Stimulated activated effector memory CD8-positive, alpha-beta T cell treated with anti-CD3 and anti-CD28 coated beads, Interleukin-12 subunit alpha, Interleukin-12 subunit beta, amount 100 ng/mL, for 72 hours (primary cell): Measurements from ENCODE around the gene CAPN15.

Experiments
- ATAC-seq: fragments of 150-1000 bp; cut with Tn5 transposase; 2 replicates; pipeline ENCODE4 v1.10.0; 2021
- DNase-seq, 2 donors: peaks; one replicate each; pipeline ENCODE4 v3.0.0; 2021 to 2022; ENCODE audit warnings: low spot score in 2 of 2
- H3K27ac Mint-ChIP-seq: one replicate; pipeline ENCODE4 v1.8.0; 2022; ENCODE audit warnings: mild to moderate bottlenecking, mixed read lengths
- H3K36me3 Mint-ChIP-seq: one replicate; pipeline ENCODE4 v1.8.0; 2022; ENCODE audit warnings: mild to moderate bottlenecking, mixed read lengths
- H3K4me1 Mint-ChIP-seq: one replicate; pipeline ENCODE4 v1.8.0; 2022; ENCODE audit warnings: mixed read lengths
- H3K4me3 Mint-ChIP-seq: one replicate; pipeline ENCODE4 v1.8.0; 2022; ENCODE audit warnings: mild to moderate bottlenecking, mixed read lengths
- H3K9me3 Mint-ChIP-seq: one replicate; pipeline ENCODE4 v1.8.0; 2022; ENCODE audit warnings: mixed read lengths

The CAPN15 gene

DNA sequence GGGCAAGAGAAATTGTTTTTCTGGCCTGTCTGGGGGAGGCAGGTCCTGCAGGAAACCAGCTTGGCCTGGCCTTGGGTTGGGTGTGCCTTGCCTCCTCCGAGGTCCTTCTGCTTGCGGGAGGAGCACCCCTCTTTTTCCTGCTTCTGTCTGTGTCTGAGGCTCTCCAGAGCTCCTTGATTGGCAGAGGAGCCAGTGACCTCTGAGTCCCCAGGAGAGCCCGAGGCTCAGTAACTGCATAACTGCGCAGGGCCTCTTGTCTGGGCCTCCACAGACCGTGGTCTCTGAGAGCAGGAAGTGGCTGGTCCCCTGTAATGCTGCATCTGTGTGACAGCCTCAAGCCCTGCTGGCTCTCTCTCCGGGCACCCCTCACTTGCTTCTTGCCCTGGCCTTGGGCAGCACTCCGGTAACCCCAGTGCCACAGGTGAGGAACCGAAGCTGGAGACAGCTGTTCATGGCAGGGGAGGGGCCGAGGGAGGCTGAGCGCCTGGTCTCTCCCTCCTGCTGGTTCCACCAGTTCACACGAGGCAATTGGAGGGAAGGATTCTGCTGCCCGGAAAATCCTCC, 1.6 kb downstream of the CAPN15 start:
- peak overlapping the region; percentile 95 for H3K27ac Mint-ChIP-seq
- no peaks in the 10 kb centered on the region for H3K9me3 Mint-ChIP-seq
- ATAC-seq, result no peak
- H3K4me1 Mint-ChIP-seq, result peaks cover 47% of the 10 kb centered on the region
- H3K36me3 Mint-ChIP-seq, result peaks cover 50% of the 10 kb centered on the region
- H3K4me3 Mint-ChIP-seq, result peak overlapping the region; percentile 89
- DNase-seq, result peak in 1 of 2 donors; percentile 21

DNA sequence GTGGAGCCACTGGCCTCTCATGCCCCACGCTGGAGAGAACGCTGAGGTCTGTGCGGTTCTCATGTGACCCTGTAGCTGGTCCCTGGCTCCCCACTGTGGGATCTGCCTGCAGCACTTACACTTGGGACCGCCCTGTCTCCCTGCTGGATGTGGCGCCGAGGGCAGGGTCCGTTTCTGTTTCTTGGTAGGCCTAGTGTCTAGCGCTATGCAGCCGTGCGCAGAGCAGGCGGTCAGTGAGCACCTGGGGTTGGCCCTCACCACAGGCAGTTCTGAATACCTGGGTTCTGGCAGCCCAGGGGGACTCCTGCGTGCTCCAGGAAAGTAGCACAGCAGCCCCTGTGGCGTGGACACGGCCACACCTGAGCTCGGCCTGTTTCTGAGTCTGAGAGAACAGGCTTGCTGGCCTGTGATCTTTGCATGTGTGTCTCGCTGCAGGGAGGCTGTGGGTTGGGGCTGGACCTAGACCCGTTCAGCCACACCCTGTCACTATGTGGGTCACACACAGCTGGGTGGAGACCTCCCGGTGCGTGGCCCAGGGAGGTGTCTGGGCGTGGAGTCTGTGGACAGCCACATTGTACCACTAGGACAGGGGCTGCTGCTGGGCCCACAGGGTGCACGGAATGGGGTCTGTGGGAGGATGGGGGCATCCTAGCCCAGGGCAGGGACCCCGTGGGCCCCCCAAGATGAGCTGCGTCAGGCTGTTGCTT, 2.8 kb downstream of the CAPN15 start:
- H3K4me1 Mint-ChIP-seq, result peaks cover 38% of the 10 kb centered on the region
- peaks cover 48% of the 10 kb centered on the region for H3K36me3 Mint-ChIP-seq
- H3K27ac Mint-ChIP-seq, result peak overlapping the region; percentile 95
- DNase-seq (no peak), ATAC-seq (no peak)
- no peaks in the 10 kb centered on the region for H3K9me3 Mint-ChIP-seq
- H3K4me3 Mint-ChIP-seq, result peak overlapping the region; percentile 89

DNA sequence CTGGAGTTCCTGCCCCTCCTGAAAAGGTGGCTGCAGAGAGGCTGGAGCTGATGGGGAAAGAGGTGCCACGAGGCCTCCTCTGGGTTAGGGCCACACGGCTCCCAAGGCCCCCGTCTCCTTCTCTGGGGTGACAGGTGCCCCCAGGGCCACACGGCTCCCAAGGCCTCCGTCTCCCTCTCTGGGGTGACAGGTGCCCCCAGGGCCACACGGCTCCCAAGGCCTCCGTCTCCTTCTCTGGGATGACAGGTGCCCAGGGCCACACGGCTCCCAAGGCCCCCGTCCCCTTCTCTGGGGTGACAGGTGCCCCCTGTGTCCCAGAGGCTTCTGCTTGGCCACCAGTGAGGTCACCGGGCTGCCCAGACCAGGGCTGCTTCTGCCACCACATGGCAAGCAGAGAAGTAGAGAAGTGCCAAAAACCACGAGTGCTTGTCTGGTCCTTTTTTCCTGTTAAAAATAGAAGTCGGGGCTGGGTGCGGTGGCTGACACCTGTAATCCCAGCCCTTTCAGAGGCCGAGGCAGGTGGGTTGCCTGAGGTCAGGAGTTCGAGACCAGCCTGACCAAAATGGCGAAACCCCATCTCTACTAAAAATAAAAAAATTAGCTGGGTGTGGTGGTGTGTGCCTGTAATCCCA, 4.1 kb downstream of the CAPN15 start:
- H3K4me3 Mint-ChIP-seq, result no peak overlapping the region
- peaks cover 25% of the 10 kb centered on the region for H3K4me1 Mint-ChIP-seq
- H3K36me3 Mint-ChIP-seq, result peaks cover 49% of the 10 kb centered on the region
- DNase-seq (no peak), ATAC-seq (no peak)
- no peaks in the 10 kb centered on the region for H3K9me3 Mint-ChIP-seq
- H3K27ac Mint-ChIP-seq, result no peak overlapping the region

DNA sequence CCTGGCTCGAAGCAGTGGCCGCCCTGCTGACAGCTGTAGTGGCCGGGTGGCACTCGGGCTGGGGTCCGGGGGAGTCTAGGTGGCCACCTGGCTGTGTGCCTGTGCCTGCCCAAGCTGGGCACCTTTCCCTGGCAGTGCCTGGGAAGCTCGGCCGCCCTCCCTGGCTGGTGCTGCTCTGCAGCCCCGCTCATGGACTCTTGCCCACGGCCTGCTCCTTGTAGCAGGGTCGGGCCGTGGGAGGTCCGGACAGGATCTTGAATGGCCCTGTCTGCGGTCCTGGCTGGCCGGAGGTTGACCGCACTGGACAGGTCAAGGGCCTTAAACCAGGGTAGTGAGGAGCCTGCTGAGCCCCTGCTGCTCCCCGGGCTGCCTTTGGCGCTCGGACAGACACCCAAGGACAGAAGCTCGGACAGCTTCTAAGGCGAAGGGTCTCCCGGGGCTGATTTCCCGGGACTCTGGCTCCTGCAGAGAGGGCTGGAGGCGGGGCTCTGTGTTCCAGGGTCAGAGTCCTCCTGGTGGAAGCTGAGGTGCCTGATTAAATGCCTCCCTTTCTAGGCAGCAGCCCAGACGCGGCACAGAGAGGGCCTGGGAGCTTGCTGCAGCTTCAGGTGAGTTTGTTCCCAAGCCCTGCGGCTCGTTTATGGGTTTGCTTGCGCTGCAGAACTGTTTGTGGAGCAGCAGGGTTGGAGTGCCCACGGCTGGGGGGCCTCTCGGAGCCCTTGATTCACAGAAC, 6.0 kb downstream of the CAPN15 start:
- no peaks in the 10 kb centered on the region for H3K9me3 Mint-ChIP-seq
- peaks cover 22% of the 10 kb centered on the region for H3K4me1 Mint-ChIP-seq
- no peak overlapping the region for H3K27ac Mint-ChIP-seq
- DNase-seq (no peak), ATAC-seq (no peak)
- H3K36me3 Mint-ChIP-seq, result peaks cover 56% of the 10 kb centered on the region
- H3K4me3 Mint-ChIP-seq, result no peak overlapping the region

DNA sequence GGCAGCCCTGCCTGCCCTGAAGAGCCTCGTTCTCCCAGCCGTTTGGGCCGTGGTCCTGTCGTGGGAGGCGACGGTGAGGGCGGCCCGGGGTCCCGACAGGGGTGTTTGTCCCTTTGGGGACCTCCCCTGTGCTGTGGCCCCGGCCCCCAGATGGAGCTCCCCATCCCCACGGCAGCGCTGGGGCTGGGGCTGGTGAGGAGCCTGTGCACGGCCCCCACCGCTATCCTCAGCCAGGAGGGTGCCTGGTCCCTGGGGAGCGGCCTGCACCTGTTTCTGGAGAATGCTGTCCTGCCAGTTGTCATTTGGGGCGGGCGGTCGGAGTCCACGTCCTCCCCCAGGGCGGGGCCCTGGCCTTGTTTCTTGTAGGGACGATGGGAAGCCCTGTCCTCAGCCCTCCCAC, 6.6 kb downstream of the CAPN15 start:
- no peak for DNase-seq
- Mint-ChIP-seq H3K4me1 (peaks cover 16% of the 10 kb centered on the region), H3K36me3 (peaks cover 56% of the 10 kb centered on the region), H3K4me3 (no peak overlapping the region), H3K27ac (no peak overlapping the region), H3K9me3 (no peaks in the 10 kb centered on the region)
- no peak for ATAC-seq

DNA sequence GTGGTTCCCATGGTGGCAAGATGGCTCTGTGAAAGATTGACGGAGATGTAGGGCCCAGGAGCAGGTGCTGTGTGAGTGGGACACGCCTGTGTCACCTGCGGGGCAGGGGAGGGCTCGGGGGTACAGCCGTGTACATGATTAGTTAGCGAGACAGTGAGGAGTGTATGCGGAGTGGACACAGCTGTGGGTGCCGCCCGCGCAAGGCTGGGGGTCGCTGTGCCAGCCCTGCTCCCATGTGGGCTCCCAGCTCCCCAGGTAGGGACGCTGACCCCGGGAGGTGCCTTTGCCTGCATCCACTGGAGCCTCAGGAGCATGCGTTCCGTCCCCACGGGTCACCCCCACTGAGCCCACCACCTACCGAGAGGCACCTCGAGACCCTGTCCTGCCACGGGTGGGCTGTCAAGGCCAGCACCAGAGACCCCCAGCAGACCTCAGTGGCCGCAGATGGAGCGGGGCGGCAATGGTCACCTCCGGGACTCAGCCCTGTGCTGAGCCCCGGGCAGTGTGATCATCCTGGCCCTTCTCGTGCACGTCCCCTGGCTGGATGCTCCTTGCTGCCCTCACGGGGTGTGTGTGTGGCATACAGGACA, 7.4 kb downstream of the CAPN15 start:
- H3K4me1 Mint-ChIP-seq, result peaks cover 16% of the 10 kb centered on the region
- no peaks in the 10 kb centered on the region for H3K9me3 Mint-ChIP-seq
- ATAC-seq (no peak), DNase-seq (no peak)
- peak overlapping the region; percentile 40 for H3K27ac Mint-ChIP-seq
- H3K36me3 Mint-ChIP-seq, result peaks cover 48% of the 10 kb centered on the region
- no peak overlapping the region for H3K4me3 Mint-ChIP-seq

DNA sequence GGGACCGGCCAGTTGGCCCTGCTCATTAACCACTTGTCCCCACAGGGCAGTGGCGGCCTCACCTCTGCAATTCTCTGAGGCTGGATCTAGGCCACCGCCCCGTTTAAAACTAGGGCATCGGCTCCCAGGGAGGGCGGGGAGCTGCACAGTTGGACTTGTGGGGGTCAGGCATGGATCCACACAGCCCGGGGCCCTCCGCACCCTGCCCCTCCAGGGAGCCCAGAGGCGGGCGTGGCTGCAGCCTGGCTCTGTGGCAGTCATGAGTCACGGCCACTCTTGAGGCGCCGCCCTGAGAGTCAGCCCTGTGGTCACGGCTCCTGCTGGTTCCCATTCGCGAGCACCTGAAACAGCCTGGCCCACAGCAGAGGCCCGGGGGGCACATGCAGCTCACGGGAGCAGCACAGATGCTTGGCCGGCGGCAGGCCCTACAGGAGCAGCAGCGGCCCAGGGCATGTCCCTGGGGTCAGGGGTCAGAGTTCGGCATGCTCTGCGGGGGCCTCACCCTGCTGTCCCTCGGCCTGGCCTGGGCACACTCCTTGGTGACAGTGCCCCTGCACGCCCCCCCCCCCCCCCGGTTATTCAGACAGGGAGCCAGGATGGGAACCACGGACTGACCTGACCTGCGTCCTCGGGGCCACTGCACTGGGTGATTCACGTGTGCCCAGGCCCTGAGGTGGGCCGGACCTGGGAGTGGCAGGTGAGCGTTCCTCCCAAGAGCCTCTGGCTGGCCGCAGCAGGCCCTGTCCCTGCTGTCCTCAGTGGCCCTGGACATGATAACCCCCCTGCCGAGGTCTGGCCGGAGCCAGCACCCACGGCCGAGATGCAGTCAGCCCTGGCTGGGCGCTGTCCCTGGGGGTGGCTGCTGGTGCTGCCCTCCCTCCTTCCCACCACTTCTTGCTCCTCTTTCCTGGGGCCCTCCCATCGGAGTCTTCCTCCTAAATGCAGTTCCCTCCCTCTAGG, 8.2 kb downstream of the CAPN15 start:
- Mint-ChIP-seq H3K4me1 (peaks cover 10% of the 10 kb centered on the region), H3K27ac (peak overlapping the region; percentile 61), H3K4me3 (no peak overlapping the region), H3K9me3 (no peaks in the 10 kb centered on the region), H3K36me3 (peaks cover 46% of the 10 kb centered on the region)
- ATAC-seq (peak; percentile 72), DNase-seq (no peak)

DNA sequence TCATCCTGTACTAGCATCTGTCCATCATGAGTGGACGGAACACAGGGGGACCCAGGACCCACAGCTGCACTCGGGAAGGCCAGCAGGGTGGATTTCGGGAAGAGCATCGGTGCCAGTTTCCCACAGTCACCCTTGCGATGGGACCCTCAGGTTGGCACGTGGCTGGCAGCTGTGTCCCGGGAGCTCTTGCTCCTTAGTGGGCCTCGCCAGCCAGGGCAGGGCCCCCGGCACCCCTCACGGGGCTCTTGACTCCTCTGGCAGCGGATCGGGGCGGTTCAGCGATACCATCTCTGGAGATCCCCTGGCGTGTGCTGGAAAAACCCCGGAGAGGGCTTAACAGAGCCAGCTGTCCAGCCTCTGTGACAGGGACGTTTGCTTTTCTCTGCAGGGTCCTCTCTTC, 9.2 kb downstream of the CAPN15 start:
- Mint-ChIP-seq H3K9me3 (no peaks in the 10 kb centered on the region), H3K27ac (peak overlapping the region; percentile 61), H3K4me1 (peaks cover 10% of the 10 kb centered on the region), H3K36me3 (peaks cover 45% of the 10 kb centered on the region), H3K4me3 (no peak overlapping the region)
- DNase-seq (no peak), ATAC-seq (no peak)

DNA sequence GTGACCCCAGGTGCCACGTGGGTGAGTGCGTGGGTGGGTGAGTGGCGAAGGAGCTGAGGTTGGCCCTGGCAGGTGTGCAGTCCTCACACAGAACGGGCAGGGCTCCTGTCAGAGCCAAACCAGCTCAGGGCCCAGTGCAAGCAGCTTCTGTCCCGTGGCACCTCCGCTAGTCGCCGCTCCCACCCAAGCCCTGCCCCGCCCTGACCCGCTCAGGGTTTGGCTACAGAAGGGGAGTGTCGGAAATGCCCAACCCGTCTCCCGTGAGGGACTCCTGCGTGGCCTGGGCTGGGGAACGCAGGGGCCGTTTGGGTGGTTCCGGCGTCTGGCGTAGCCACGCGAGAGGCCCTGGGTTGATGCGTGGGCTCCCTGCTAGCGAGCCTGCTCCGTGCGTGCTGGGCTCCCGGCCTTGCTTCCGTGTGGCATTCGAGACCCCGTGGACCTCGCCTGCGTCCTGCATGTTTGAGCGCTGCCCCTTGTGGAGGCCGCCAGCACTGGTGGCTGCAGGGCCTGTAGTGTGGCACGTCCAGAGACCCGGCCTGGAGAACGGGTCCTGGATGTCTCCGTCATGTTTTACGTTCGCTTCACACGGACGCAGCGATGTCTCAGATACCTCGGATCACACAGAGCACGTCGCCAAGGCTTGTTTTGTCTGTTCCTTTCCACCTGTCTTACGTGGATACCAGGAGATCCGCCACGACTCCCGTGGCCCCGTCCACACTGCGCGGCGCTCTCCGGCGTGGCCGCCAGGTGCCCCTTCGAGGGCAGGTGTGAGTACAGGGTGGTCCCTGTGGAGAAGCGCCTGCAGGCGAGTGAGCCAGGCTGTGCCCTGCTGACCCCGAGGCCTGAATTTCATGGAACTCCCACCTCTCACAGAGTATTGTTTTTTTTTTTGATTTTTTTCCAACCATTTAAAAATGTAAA, 10.2 kb downstream of the CAPN15 start:
- H3K4me1 Mint-ChIP-seq, result peaks cover 10% of the 10 kb centered on the region
- ATAC-seq, result no peak
- no peak overlapping the region for H3K4me3 Mint-ChIP-seq

DNA sequence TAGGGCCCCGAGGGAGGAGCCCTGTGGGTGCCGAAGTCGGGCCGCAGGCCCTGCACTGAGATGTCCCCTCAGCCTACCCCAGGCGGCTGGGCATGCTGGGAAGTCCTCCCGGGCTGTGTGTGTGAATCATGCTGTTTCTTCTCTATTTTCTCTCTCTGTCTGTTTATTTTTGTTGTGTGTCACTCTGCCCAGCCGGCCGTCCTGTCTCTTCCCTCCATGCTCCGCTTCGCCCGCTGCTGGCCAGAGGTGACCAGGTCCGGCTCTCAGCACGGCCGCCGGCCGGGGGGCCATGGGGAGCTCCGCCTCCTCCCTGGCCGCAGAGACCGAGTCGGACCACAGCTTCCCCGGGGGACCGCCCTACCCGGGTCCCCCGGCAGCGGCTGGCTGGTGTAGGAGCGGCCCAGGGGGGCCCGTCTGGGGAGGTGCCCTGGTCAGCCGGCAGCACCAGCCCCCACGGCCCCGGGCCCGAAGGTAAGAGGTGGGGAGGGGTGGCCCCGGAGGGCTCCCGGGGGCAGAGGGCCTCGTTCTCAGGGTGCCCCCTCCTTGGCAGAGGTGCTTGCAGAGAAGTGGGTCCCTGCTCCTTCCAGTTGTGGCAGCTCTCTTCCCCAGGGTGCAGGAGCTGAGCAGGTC, 12.5 kb downstream of the CAPN15 start:
- Mint-ChIP-seq H3K9me3 (no peaks in the 10 kb centered on the region), H3K36me3 (peaks cover 40% of the 10 kb centered on the region), H3K27ac (no peak overlapping the region), H3K4me3 (no peak overlapping the region), H3K4me1 (peaks cover 5% of the 10 kb centered on the region)
- no peak for ATAC-seq
- no peak for DNase-seq

More for the DNA sequence above, 10.2 kb downstream of the CAPN15 start:
- no peak overlapping the region for H3K27ac Mint-ChIP-seq
- H3K36me3 Mint-ChIP-seq, result peaks cover 43% of the 10 kb centered on the region
- no peaks in the 10 kb centered on the region for H3K9me3 Mint-ChIP-seq
- DNase-seq, result no peak

DNA sequence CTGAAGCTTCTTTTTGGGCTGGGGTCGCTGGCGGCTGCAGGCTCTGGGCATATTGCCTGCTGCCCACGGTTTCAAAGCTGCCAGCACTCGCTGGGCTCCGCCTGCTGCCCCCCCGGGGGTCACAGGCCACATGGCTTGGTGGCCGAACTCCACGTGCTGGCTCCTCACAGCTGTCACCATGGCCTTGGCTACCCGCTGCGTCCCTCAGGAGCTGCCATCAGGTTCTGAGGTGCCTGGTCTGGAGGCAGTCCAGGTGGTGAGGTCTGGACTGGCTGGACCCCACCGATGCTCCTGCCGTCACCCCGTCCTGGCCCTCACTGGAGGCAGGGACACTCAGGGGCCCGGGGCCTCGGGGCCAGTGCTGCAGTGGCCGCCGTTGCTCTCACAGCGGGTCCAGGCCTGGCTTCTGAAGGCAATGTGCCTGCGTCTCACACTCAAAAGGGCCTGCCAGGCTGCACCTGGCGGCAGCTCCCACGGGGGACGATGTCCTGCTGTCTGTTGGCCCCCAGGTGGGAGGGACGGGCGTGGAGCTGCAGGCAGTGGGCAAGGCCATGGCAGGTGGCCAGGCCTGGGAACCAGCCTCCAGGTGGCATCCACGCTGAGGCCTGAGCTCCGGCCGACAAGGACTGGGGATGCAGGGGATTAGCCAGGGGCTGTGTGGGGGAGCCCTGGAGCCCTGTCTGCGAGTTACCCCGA, 13.3 kb downstream of the CAPN15 start:
- no peak for ATAC-seq
- Mint-ChIP-seq H3K27ac (no peak overlapping the region), H3K4me1 (peaks cover 5% of the 10 kb centered on the region), H3K4me3 (no peak overlapping the region), H3K9me3 (no peaks in the 10 kb centered on the region), H3K36me3 (peaks cover 32% of the 10 kb centered on the region)
- no peak for DNase-seq

DNA sequence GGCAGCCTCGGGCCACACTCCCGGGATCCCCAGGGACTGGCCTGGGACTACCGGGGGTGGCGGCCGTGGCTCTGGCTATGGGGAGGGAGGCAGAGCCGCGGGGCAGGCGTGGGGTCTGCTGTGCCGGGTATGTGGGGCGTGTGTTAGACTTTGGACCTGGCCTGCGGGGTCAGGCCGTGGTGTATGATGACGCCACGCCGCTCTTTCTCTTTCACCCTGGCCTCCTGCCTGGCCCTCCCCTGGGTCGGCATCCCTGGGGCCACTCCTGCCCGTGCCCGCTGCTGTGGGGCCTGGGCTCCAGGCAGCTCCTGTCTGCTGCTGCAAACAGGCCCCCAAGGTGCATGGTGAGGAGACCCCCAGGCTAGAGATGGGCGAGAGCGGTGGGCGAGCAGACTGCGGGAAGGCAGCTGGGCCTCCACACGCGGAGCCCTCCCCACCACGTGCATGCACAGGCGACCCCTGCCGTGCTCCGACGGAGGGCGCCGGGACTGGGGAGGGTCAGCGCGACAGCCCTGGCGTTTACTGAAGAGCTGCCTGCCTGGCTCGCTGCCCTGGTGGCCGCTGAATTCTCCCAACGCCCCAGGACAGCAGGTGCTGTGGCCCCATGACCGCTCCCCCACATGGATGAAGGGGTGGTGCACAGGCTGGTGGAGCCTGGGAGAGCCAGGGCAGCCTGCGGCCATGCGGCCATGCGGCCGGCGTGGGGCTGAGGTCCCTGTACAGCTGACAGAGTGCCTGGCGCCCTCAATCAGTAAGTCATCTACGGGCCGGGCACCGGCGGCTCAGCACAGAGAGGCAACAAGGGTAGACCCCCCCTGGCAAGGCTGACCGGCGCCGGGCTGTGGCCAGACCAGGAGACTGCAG, 16.0 kb downstream of the CAPN15 start:
- no peaks in the 10 kb centered on the region for H3K9me3 Mint-ChIP-seq
- peaks cover 13% of the 10 kb centered on the region for H3K36me3 Mint-ChIP-seq
- DNase-seq (no peak), ATAC-seq (no peak)
- H3K4me1 Mint-ChIP-seq, result peaks cover 5% of the 10 kb centered on the region
- no peak overlapping the region for H3K4me3 Mint-ChIP-seq
- no peak overlapping the region for H3K27ac Mint-ChIP-seq
